Testis (tissue), 3 donors: ENCODE results near the gene PLLP. TPM values are rescaled to one million over a fixed set of nuclear protein-coding genes. Genes with fewer than 3 reads are reported as not detected.

Experiments used
- DNase-seq: peaks from one replicate; pipeline ENCODE4 v3.0.0-alpha.2; 2019
- H3K27ac ChIP-seq, 2 donors: fragments of 200-600 bp; sonication (generic); one replicate each; pipeline ENCODE4 v1.5.1; 2019
- H3K27me3 ChIP-seq: fragments of 200-600 bp; sonication (generic); one replicate; pipeline ENCODE4 v1.5.1; 2019
- H3K36me3 ChIP-seq: fragments of 200-600 bp; sonication (generic); one replicate; pipeline ENCODE4 v1.5.1; 2017; ENCODE audit warnings: low read depth; ENCODE audit errors: missing control alignments
- H3K4me1 ChIP-seq: fragments of 200-600 bp; sonication (generic); one replicate; pipeline ENCODE4 v1.5.1; 2019
- H3K4me3 ChIP-seq, 2 donors: fragments of 200-600 bp; sonication (generic); one replicate each; pipeline ENCODE4 v1.5.1; 2017 to 2019
- H3K9me3 ChIP-seq: fragments of 200-600 bp; sonication (generic); one replicate; pipeline ENCODE4 v1.5.1; 2017
- POLR2A ChIP-seq: fragments of 450-650 bp; IDR thresholded peaks from one replicate; pipeline ENCODE4 v1.6.1; 2017; ENCODE audit warnings: antibody characterized with exemption, mild to moderate bottlenecking, moderate library complexity
- WGBS, 2 donors: methylation state at CpG; one replicate each; pipeline ENCODE4 v1.1.5; 2018; 5-methylcytosine and 5-hydroxymethylcytosine counted together
- intact Hi-C: fragments of 100-400 bp; cut with DNase I; formaldehyde crosslinking; loops from one replicate; pipeline ENCODE4 v1.15.1; 2023; ENCODE audit warnings: low total_unique reads
- polyA plus RNA-seq: library from polyadenylated mRNA; stranded (reverse); fragments of 350-450 nt; fragmentation: Illumina TruSeq; extraction: RNeasy Lipid Tissue Mini Kit (QIAGEN cat#74804); gene quantifications from one replicate; pipeline ENCODE4 v1.2.3, GENCODE V29; 2014; ENCODE audit warnings: low read depth, low replicate concordance; ENCODE audit not compliant: insufficient read depth
- total RNA-seq, 2 donors: library from RNA; depleted of rRNA; stranded (reverse); fragments of >200 nt; gene quantifications; one replicate each; pipeline ENCODE4 v1.2.3, GENCODE V29; 2016
- TF ChIP-seq, protein P1 (sequence below), 3 experiments: fragments of 450-650 bp in 2 of 3; fragments of 200-600 bp in 1 of 3; sonication (generic) in 1 of 3; IDR thresholded peaks; one replicate each; pipeline ENCODE4 v1.5.1; 2016 to 2019; ENCODE audit warnings: antibody characterized with exemption in 3 of 3, mild to moderate bottlenecking in 2 of 3, moderate library complexity in 1 of 3

The PLLP gene
- total and polyA plus RNA-seq, 3 donors from 2014 or later: 15.0 to 39.4 (median 36.1) TPM

DNA sequence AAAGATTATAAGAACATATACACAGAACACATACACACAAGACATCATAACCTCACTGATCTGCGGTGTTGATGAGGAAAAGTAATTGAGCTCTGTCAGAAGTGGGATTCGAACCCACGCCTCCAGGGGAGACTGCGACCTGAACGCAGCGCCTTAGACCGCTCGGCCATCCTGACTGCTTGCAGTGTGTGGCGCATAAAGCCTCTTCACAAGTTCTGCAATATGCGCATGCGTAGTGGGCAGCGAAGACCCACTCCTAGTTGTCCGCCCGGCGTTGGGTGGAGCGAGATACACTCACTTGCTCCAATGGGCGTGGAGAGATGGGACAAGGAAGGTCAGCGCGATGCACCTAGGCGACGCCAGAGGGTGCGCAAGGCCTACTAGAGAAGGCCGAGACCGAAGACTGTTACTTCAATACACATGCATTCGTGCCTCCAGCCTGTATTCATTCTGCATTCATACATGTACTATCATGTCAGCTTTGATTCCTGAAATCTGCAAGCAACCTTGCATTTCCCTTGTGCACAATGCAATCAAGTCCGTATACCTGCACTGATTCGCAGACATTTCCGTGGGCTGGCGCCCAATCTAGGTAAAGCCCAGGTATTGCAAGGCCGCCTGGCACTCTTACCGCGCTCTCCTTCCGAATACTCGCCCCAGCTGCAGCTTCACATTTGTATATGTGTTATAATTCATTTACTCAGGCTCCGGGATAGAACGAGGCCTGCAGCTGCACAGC is 16.1 kb upstream of the PLLP start:
- H3K36me3 ChIP-seq: no peaks in the 10 kb centered on the region
- TF ChIP-seq, protein P1, sequence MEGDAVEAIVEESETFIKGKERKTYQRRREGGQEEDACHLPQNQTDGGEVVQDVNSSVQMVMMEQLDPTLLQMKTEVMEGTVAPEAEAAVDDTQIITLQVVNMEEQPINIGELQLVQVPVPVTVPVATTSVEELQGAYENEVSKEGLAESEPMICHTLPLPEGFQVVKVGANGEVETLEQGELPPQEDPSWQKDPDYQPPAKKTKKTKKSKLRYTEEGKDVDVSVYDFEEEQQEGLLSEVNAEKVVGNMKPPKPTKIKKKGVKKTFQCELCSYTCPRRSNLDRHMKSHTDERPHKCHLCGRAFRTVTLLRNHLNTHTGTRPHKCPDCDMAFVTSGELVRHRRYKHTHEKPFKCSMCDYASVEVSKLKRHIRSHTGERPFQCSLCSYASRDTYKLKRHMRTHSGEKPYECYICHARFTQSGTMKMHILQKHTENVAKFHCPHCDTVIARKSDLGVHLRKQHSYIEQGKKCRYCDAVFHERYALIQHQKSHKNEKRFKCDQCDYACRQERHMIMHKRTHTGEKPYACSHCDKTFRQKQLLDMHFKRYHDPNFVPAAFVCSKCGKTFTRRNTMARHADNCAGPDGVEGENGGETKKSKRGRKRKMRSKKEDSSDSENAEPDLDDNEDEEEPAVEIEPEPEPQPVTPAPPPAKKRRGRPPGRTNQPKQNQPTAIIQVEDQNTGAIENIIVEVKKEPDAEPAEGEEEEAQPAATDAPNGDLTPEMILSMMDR (IDR thresholded peaks at IDR 0.05): peak; percentile 82 to 99 (median 97)
- TF ChIP-seq POLR2A: no peak
- no peaks in the 10 kb centered on the region for H3K27me3 ChIP-seq
- peaks cover 29% of the 10 kb centered on the region for H3K4me1 ChIP-seq
- intact Hi-C loops: loop anchor here (2.0 to 10.0 kb wide), 3 partner anchors 74 to 224 kb away; partner anchors contain the start of gene CX3CL1
- H3K9me3 ChIP-seq: no peaks in the 10 kb centered on the region
- H3K27ac ChIP-seq: peak overlapping the region; percentile 80 to 93
- DNase-seq: peak; percentile 100
- whole genome bisulfite sequencing, 2 donors: 0 to 3% methylated on average over 36 of the region's 36 CpGs
- peak overlapping the region; percentile 51 to 58 for H3K4me3 ChIP-seq

DNA sequence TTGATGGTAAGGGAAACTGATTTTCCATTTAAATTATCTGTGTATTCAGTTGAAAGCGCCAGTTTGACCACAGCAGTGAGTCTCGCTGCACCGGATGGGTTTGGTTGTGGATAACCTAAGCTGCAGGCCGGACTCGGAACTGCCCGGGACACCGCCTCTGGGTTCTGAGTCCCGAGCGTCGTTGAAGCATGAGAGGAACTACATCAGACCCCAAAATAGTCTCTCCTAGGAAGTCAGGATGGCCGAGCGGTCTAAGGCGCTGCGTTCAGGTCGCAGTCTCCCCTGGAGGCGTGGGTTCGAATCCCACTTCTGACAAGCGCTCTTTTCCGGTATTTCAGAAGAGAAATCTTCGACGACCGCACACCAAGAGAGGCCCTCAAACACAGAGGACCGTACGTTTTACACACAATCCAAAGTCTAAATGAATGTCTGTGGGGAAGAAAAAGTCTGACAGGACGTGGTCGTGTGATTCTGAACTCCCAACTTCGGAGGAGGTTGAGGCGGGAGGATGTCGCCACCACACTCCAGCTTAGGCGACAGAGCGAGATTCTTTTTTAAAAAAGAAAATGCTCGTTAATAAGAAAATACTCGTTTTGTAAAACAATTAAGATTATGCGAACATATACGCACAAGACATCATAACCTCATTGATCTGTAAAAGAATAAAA is 15.4 kb upstream of the PLLP start:
- Histone ChIP-seq H3K27ac (peak overlapping the region; percentile 80 to 93), H3K4me1 (peaks cover 27% of the 10 kb centered on the region), H3K27me3 (no peaks in the 10 kb centered on the region), H3K4me3 (peak overlapping the region; percentile 51 to 58), H3K36me3 (no peaks in the 10 kb centered on the region), H3K9me3 (no peaks in the 10 kb centered on the region)
- no peak for TF ChIP-seq POLR2A
- TF ChIP-seq, protein P1 (IDR thresholded peaks at IDR 0.05): peak; percentile 20 to 75 (median 70)
- 1% methylated on average over 28 to 35 of the region's 35 CpGs for WGBS, 2 donors
- intact Hi-C loops: loop anchor here (2.0 to 10.0 kb wide), 4 partner anchors 75 to 225 kb away; partner anchors contain the start of genes CPNE2 and CX3CL1
- DNase-seq: peak; percentile 94

DNA sequence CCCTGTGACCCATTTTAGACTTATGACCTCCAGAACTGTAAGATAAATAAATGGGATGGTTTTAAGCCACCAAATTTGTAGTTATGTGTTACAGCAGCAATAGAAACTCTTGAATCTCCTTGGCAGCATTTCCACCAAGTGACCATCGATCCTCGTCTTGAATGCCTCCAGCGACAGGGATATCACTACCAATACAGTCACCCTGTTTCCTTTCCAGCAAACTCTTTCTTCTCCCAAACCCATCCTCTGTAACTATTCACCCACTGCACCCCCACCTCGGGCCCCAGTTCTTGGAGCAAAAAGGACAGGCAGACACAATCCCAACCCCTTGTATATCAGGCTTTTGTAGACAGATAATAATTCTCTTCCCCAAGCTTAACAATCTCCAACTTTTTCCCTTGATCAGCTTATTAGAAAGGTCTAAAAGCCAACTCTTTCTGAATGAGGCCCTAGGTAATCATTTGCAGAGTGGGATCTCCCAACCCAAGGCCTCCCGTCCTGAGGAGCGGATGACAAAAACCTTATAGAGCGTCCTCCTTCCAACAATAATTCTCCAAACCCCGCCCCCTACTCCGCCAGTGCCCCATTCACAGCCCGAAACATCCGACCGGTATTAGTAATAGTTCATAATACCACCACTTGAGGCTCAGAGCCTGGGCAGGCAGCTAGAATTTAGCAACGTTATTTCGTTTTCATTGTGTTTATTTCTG is 14.7 kb upstream of the PLLP start:
- intact Hi-C loops: loop anchor here (10.0 kb wide), 1 partner anchor 204 kb away; the partner anchor contains the start of gene CPNE2
- DNase-seq: no peak
- 9 to 11% methylated on average over 14 of the region's 14 CpGs for WGBS, 2 donors
- Histone ChIP-seq H3K4me1 (peaks cover 21% of the 10 kb centered on the region), H3K9me3 (no peaks in the 10 kb centered on the region), H3K36me3 (no peaks in the 10 kb centered on the region), H3K27ac (peak overlapping the region; percentile 80 to 93), H3K4me3 (peak overlapping the region; percentile 51 to 58), H3K27me3 (no peaks in the 10 kb centered on the region)
- TF ChIP-seq, protein P1 (IDR thresholded peaks at IDR 0.05): no peak
- no peak for TF ChIP-seq POLR2A

DNA sequence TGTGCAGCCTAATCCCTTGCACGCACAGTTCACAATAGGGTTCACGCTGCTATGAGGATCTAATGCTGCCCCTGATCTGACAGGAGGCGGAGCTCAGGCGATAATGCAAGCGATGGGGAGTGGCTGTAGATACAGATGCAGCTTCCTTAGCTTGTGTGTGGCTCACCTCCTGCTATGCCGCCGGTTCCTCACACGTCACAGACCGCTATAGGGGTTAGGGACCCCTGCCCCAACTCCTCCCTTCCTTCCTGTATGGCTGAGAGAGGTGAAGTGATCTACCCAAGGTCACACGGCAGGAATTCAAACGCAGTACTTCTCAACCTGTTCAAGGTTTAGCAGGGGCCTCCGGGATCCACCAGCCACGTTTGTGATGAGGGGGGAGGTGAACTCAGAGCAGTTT is 13.4 kb upstream of the PLLP start:
- Histone ChIP-seq H3K4me1 (peaks cover 18% of the 10 kb centered on the region), H3K27ac (no peak overlapping the region), H3K36me3 (no peaks in the 10 kb centered on the region), H3K4me3 (no peak overlapping the region), H3K9me3 (no peaks in the 10 kb centered on the region), H3K27me3 (no peaks in the 10 kb centered on the region)
- 73 to 74% methylated on average over 13 of the region's 13 CpGs for WGBS, 2 donors
- intact Hi-C loops: loop anchor here (10.0 kb wide), 1 partner anchor 203 kb away; the partner anchor contains the start of gene CPNE2
- DNase-seq: no peak
- TF ChIP-seq POLR2A: no peak
- TF ChIP-seq, protein P1 (IDR thresholded peaks at IDR 0.05): no peak
